ENCODE measurements around the gene MIOS. TPM values are rescaled to one million over a fixed set of nuclear protein-coding genes. Genes with fewer than 3 reads are reported as not detected.

Gene MIOS
- total and polyA plus RNA-seq, 9 of the 15 experiments (the other 6 are each of a cell fraction or from before 2014, with no cell fraction given) = 7.8 to 47.8 (median 30.6) TPM

DNA sequence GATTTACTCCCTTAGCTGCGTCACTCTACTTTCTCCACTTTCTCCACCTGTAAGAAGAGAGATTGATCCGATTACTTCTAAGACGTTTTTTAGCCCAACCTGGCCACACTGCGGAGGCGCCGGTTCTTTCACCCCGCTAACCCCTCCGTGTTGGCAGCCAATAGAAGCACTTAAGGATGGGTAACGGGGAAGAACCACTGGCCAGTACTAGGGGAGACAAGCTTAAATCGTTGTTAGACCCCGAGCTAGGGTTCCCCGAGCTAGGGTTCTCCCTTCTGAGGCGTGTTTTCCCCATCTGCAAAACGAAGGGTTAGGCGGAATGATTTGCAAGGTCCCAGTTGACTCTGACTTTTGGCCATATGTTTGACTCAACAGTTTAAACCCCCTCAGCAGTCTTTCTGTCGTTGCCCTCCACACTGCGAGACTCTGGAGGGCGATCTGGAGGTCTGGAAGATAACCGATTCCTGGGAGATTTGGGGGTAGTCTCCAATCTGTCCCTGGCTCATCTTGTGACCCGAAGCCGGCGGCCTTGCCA, 74.5 kb downstream of the MIOS start (continued):
- TF ChIP-seq PRDM10 (IDR thresholded peaks at IDR 0.05; ENCODE audit: partially characterized antibody) (peak; percentile 78), ELF1 (tag; IDR thresholded peaks at IDR 0.05) (no peak), COPS2 (conservative IDR thresholded peaks at IDR 0.05) (no peak), NRF1 (conservative IDR thresholded peaks at IDR 0.05 in 1 of 2, IDR thresholded peaks at IDR 0.05 in 1 of 2) (no peak), ZZZ3 (IDR thresholded peaks at IDR 0.05) (no peak)
- TF ChIP-seq, protein P1, sequence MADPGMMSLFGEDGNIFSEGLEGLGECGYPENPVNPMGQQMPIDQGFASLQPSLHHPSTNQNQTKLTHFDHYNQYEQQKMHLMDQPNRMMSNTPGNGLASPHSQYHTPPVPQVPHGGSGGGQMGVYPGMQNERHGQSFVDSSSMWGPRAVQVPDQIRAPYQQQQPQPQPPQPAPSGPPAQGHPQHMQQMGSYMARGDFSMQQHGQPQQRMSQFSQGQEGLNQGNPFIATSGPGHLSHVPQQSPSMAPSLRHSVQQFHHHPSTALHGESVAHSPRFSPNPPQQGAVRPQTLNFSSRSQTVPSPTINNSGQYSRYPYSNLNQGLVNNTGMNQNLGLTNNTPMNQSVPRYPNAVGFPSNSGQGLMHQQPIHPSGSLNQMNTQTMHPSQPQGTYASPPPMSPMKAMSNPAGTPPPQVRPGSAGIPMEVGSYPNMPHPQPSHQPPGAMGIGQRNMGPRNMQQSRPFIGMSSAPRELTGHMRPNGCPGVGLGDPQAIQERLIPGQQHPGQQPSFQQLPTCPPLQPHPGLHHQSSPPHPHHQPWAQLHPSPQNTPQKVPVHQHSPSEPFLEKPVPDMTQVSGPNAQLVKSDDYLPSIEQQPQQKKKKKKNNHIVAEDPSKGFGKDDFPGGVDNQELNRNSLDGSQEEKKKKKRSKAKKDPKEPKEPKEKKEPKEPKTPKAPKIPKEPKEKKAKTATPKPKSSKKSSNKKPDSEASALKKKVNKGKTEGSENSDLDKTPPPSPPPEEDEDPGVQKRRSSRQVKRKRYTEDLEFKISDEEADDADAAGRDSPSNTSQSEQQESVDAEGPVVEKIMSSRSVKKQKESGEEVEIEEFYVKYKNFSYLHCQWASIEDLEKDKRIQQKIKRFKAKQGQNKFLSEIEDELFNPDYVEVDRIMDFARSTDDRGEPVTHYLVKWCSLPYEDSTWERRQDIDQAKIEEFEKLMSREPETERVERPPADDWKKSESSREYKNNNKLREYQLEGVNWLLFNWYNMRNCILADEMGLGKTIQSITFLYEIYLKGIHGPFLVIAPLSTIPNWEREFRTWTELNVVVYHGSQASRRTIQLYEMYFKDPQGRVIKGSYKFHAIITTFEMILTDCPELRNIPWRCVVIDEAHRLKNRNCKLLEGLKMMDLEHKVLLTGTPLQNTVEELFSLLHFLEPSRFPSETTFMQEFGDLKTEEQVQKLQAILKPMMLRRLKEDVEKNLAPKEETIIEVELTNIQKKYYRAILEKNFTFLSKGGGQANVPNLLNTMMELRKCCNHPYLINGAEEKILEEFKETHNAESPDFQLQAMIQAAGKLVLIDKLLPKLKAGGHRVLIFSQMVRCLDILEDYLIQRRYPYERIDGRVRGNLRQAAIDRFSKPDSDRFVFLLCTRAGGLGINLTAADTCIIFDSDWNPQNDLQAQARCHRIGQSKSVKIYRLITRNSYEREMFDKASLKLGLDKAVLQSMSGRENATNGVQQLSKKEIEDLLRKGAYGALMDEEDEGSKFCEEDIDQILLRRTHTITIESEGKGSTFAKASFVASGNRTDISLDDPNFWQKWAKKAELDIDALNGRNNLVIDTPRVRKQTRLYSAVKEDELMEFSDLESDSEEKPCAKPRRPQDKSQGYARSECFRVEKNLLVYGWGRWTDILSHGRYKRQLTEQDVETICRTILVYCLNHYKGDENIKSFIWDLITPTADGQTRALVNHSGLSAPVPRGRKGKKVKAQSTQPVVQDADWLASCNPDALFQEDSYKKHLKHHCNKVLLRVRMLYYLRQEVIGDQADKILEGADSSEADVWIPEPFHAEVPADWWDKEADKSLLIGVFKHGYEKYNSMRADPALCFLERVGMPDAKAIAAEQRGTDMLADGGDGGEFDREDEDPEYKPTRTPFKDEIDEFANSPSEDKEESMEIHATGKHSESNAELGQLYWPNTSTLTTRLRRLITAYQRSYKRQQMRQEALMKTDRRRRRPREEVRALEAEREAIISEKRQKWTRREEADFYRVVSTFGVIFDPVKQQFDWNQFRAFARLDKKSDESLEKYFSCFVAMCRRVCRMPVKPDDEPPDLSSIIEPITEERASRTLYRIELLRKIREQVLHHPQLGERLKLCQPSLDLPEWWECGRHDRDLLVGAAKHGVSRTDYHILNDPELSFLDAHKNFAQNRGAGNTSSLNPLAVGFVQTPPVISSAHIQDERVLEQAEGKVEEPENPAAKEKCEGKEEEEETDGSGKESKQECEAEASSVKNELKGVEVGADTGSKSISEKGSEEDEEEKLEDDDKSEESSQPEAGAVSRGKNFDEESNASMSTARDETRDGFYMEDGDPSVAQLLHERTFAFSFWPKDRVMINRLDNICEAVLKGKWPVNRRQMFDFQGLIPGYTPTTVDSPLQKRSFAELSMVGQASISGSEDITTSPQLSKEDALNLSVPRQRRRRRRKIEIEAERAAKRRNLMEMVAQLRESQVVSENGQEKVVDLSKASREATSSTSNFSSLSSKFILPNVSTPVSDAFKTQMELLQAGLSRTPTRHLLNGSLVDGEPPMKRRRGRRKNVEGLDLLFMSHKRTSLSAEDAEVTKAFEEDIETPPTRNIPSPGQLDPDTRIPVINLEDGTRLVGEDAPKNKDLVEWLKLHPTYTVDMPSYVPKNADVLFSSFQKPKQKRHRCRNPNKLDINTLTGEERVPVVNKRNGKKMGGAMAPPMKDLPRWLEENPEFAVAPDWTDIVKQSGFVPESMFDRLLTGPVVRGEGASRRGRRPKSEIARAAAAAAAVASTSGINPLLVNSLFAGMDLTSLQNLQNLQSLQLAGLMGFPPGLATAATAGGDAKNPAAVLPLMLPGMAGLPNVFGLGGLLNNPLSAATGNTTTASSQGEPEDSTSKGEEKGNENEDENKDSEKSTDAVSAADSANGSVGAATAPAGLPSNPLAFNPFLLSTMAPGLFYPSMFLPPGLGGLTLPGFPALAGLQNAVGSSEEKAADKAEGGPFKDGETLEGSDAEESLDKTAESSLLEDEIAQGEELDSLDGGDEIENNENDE (IDR thresholded peaks at IDR 0.05; ENCODE audit: low read depth, low read length) = no peak

Data from K562 (cell line).